ENCODE measurements around the gene KRTAP5-7.
"Not testable (repeated sequence)": the region's sequence is repeated elsewhere in the genome, so short reads cannot be mapped to it uniquely, and the experiment has no call there.

The KRTAP5-7 gene

DNA sequence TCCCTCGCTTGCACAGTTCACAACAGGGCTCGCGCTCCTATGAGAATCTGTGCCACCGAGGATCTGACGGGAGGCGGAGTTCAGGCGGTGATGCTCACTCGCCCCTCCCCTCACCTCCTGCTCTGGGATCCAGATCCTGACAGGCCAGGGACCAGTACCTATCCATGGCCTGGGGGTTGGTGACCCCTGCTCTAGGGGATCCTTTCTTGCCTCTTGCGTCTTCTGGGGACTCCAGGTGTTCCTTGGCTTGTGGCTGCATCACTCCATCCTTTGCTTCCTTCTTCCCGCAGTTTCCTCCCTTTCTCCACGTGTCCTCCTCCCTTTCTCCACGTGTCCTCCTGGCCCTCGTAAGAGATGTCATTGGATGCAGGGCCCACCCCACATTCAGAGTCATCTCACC is 30.6 kb upstream of the KRTAP5-7 start:
- no peak for DNase-seq

DNA sequence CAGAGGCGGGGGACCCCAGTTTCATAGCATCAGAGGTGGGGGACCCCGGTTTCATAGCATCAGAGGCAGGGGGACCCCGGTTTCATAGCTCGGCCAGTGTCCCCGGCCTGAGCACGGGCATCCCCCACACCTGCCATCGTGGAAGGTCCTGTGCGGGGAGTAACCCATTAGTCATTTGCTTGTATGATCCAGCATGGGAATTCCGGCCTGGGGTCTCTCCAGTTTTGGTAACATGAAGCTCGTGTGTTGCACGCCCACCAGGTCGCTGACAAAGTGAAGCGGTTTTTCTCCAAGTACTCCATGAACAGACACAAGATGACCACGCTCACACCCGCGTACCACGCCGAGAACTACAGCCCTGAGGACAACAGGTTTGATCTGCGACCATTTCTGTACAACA is 29.0 kb upstream of the KRTAP5-7 start:
- DNase-seq: no peak

DNA sequence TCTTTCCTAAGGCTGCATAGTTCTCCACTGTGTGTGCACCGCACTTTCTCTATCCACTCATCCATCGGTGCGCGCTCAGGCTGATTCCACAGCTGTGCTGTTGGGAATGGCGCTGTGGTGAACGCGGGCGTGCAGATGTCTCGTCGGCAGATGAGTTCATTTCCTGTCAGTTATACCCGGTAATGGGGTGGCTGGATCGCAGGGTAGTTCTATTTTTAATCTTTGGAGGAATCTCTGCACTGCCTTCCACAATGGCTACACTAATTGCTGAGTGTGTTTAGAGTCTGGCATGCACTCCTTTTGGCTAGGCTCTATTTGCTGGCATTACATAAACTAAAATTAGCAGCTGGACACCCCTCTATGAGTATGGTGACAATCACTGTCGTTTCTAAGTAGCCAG is 27.9 kb upstream of the KRTAP5-7 start:
- no peak for DNase-seq

DNA sequence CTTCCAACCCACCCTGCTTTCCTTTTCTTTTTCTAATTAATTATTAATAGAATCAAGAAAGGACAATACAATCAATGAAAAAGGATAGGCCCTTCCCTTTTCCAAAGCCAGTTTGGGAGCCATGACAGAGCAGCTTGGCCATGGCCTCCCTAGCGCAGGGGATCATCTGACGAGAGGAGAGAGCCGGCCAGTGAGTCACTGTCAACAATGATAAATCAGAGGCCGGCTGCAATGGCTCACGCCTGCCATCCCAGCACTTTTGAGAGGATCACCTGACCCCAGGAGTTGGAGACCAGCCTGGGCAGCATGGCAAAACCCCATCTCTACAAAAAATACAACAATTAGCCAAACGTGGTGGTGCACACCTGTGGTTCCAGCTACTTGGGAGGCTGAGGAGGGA is 27.5 kb upstream of the KRTAP5-7 start:
- DNase-seq: no peak

DNA sequence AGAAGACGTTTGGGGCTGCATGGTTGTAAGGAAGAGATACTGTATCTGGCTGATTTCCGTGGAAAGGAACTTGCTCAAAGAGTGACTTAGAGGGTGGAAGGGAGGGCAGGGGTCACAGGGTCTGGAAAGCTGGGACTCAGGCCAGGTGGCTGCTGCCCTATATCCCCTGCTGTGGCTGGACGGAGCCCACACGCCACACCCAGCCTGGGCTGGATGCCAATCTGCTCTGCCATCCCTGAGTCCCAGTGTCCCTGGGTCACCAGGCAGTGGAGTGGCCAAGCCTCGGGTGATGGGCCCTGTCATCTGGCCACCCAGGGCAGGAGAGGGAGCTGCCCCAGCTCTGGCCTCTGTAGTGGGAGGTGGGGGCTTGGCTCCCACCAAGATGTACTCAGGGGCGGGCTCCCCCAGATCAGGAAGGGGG is 26.5 kb upstream of the KRTAP5-7 start:
- no peak for DNase-seq

DNA sequence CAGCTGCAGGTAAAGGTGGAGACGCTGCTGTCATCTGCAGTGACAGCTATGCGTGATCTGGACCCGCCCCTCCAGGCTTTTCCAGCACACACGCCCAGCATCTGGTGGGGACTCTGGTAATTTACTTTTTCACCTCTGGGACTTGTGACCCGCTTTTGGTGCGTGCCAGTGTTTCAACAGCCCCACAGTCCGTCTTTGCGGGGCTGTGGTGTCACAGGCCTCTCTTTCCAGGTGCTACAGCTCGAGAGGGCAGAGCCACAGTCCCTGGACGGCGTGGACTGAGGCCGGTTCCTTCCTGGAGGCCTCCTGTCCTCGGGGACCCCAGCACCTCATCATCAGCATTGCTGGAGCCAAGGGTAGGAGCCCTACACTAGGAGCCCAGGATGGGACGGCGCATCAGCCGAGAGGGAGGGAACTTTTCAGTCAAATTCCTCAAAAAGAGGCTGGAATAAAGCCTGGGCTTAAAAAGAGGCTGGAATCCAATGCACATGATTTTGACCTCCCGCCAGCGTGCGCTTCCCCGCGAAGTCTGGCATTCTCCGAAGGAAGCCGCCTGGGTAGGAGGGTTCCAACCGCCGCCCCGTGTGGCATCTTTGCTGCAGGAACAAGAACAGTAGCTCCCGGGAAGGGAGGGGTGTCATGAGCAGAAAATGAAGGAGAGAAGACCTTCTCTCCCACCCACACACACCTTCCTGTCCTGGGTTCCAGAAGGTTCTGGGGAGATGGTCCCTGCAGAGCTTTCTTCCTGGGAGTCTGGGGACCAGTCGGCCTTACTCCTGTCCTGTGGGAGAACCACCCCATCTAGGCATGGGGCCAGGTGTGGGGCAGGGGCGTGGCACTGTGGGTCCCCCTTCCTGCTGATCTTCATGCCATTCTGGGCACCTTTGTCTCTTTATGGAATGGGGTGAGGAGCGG is 25.7 kb upstream of the KRTAP5-7 start:
- no peak for DNase-seq

DNA sequence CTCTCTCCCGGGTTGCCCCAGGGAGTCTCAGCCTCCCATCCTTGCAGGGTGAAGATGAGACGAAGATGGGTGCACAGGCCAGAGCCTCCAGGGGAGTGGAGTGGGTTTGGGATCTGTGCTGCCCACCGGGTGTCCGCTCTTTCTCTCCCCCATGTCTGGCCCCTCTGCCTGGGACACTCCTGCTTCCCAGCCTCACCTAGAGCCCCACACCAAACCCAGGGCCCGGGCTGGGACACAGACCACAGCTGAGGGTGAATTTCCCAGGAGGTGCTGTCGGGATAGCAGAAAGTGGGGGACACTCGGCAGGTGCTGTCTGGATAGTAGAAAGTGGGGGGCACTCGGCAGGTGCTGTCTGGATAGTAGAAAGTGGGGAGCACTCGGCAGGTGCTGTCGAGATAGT is 25.0 kb upstream of the KRTAP5-7 start:
- no peak for DNase-seq

DNA sequence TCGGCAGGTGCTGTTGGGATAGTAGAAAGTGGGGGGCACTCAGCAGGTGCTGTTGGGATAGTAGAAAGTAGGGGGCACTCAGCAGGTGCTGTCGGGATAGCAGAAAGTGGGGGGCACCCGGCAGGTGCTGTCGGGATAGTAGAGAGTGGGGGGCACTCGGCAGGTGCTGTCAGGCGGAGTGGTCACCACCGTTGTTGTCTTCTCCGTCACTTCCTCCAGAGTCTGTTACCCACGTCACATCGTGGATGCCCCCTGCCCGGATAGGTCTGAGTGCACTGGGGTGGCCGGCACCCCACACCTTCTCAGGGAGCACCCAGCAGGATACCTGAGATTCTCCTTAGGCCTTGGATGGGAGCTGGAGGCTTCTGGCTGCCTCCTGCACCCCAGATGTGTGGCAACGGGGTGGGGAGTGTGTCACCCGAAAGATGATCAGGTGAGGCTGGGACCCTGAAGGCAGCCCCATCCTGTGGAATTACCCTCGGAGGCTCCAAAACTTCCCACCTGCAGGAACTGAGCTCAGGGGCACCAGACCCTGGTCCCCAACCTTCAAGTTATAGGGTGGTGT is 24.1 kb upstream of the KRTAP5-7 start:
- no peak for DNase-seq

DNA sequence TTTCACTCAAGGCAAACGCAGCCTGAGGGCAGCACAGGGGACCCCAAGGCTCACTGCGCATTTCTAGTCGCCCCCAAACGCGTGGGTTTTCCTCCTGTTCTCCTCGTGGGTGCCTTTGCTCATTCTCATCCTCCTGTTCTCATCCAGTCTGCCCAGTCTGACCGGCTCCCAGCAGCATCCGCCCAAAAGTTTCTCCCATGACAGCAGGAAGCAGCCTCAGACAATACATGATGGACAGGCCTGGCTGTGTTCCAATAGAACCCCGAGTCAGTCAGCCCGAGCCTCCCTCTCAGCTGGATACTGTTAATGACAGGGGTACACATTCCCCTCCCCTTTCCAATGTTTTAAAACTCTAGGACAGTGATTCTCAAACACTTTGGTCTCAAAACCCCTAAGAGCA is 22.5 kb upstream of the KRTAP5-7 start:
- DNase-seq: no peak

DNA sequence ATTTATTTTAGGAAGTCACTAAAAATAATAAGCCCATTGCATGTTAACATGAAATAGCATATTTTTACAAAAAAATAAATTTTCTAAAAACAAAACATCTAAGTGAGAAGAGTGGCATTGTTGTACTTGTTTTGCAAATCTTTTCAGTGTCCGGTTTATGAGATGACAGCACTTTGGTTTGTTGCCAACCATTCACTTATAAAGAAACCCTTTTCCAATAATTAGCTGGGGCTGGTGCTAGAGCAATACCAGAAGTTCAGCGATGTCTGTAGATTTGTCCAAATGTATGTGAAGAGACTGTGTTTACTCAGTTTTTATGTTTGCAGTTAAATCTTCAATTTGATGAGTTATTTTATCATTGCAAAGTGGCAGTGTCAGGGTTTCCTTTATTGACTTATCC is 22.1 kb upstream of the KRTAP5-7 start:
- DNase-seq: no peak

DNA sequence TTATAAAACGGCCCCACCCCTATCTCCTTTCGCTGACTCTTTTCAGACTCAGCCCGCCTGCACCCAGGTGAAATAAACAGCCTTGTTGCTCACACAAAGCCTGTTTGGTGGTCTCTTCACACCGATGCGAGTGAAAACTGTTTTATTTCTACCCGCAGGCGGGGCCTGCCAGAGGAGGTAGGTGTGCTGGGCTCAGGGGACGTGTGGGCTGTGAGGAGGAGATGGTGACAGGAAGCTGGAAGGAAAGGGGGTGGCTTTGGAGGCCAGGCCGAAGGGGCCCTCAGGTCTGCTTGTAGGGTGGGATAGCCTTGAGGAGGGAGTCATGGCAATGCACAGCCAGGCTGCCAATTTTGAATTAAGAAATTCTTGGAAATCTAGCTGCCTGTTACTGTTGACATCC is 21.3 kb upstream of the KRTAP5-7 start:
- DNase-seq: no peak

DNA sequence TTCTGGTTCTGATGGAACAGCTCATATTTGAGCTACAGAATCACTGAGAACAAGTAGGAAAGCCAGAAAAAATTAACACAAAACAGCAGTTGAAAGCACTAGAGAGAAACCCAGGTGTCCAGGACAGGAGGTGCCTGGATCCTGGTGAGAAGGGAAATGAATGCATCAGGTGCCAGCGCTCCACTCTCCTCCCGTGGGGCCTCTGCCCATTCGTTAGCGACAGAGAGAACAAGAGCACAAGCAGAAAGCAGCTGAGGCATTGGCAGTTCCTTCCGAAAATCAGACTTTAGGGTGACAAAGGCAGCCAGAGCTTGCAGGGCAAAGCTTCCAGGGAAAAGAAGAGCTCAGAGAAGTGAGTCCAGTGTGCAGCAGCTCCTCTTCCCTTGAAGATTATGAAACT is 20.0 kb upstream of the KRTAP5-7 start:
- DNase-seq: no peak

DNA sequence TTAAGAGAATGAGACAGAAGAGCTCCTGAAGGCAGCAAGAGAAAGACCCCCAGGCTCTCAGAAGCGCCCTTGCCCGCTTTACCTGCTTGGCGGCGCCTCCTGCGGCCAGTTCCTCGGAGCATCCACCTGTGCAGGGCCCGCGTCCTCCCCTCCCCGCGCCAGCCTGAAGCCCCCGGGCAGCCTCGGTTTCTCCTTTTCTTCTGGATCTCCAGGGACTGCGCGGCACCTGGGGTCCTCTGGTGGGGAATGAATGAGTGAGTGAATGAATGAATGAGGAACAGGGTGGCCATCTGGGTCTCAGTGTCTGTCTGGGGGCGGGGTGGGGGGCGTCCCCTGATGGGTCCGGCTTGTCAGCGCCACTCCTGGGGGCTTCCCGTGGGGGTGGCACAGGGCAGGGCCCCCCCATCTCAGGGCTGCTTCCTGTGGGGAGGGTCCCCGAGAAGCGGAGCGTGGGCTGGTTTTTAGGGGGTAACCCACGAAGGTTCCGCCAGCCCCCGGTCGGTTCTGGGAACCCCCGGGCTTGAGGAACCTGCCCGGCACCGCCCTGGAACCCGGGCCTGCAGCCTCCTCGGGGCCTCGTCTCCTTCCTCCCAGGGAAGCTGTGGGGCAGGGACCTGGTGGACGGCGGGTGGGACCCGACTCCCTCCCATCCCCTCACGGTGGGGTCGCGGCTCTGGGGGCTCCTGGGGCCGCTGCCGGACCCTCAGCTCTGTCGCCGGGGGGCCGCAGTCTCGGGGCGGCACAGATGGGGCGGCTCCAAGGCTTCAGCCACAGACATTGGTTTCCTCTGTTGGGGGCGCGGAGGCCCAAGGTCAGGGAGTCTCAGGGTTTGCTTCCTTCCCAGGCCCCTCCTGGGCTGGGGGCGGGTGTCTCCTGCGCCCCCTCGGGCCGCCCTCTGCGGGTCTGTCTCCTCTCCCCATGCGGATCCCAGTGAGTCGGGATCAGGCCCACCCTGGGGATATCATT is 8.3 kb upstream of the KRTAP5-7 start:
- no peak for DNase-seq

DNA sequence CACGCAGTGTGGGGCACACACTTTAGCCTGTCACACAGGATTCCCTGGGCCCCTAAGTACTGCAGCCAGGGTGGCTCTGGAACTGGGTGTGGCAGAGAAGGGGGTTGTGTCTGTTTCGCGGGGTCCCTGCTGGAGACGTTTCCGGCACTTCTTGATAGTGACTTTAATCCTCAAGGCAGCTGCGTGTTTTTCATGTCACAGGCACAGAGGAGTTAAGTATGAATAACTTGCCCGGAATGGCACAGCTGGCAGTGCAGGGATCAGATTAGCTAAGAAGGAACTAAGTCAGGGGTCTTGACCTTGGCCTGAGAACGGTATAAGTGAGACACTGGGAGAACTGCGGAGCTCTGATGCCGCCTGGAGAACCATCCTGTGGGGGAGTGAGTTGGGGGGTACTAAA is 7.5 kb upstream of the KRTAP5-7 start:
- DNase-seq: no peak

DNA sequence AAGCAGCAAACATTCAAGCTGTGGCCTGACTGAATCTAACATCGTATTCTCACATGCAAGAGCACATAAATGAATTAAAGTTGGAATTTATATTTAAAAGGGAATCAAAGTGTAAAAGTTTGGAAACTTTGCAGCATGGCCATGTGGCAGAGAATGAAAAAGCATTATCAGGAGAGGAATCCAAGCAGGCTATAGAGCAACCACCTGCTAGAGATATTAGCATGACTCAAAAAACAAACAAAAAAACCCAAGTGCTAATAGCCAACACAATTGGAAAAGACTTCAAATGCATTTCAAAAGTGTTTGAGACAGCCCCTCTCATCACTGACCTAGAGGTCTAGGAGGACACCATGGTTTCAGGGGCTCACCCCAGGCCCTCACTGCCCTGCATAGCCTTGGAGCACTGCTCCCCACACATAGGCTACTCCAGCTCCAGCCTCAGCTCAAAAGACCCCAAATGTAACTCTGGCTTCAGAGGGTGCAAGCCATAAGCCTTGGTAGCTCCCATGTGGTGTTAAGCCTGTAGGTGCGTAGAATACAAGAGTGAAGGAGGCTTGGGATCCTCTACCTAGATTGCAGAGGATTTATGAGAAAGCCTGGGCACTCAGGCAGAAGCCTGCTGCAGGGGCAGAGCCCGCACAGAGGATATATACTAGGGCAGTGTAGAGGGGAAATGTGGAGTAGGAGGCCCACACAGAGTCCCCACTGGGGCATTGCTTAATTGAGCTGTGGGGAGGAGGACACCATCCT is 1.7 kb upstream of the KRTAP5-7 start:
- DNase-seq: no peak

DNA sequence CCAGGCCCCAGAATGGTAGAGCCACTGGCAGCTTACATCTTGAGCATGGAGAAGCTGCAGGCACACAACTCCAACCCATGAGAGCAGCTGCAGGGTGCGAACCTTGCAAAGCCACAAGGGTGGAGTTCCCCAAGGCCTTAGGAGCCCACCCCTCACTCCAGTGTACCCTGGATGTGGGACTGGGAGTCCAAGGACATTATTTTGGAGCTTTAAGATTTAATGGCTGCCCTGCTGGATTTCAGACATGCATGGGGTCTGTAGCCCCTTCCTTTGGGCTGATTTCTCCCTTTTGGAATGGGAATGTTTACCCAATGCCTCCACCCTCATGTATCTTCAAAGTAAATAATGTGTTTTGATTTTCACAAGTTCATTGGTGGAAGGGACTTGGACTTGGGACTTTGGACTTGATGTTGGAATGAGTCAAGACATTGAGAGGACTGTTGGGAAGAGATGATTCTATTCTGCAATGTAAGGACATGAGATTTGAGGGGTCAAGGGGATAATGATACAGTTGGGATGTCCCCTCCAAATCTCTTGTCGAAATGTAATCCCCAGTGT is 1.1 kb upstream of the KRTAP5-7 start:
- DNase-seq: no peak

DNA sequence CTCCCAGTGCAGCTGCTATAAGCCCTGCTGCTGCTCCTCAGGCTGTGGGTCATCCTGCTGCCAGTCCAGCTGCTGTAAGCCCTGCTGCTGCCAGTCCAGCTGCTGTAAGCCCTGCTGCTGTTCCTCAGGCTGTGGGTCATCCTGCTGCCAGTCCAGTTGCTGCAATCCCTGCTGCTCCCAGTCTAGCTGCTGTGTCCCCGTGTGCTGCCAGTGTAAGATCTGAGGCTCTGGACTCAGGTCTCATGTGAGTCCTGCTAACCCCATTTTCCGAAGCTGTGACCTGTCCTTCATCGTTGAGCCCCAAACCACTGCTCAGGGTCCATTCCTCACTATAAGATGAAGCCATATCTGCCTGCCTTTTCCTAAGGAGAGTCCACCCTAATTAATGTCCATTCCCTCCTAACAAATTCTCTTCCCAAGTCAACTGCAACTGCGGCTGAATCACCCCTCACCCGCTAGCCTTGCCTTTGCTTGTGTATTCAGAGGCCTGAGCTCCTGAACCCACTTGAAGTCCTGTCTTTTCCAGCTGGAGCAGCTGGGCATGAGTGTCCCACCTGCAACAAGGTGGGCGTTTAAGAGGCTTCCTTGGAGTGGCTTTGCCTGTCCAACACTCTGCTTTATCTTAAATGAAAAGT is 626 bp downstream of the KRTAP5-7 start:
- no peak for DNase-seq

DNA sequence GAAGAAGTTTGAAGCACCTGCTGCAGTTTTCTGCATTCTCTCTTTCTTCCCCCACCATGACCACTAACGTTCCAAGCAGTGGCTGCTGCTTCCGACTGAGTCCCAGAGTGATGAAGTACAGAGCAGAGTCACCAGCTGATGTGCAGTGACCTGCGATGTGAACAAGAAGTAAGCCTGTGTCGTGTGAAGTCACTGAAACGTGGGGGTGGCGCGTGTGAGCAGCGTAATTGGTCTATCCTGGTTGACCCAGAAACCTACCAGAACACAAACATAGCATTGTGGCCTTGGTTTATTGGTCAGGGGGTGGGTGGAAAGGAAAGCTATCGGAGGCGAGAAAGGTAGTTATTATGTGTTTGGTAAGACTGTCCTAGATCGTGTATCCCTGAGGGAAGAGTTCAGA is 3.5 kb downstream of the KRTAP5-7 start:
- DNase-seq: no peak

DNA sequence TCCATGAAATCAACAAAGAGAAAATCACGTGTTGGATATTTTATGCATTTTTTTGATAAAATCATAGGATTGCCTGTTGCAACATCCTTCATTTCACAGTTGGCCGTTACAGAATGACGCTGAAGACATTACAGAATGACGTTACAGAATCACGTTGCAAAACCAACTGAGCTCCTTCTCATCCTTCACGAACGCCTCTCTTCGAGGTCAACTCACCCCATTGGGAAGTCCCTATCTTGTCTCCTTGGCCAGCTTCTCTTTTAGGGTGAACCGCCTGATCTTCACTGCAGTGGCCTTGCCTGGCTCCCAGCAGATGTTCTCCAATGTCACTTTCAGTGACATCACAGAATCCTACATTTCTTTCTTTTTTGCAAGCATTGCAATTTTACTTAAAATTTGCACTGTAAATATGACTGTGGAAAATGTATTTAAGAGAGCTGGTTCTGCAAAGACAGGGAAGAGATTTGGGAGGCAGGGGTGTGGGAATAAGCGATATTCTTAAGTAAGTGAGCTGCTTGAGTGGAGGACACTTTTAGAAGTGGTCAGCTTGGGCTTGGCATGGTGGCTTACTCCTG is 5.1 kb downstream of the KRTAP5-7 start:
- no peak for DNase-seq

DNA sequence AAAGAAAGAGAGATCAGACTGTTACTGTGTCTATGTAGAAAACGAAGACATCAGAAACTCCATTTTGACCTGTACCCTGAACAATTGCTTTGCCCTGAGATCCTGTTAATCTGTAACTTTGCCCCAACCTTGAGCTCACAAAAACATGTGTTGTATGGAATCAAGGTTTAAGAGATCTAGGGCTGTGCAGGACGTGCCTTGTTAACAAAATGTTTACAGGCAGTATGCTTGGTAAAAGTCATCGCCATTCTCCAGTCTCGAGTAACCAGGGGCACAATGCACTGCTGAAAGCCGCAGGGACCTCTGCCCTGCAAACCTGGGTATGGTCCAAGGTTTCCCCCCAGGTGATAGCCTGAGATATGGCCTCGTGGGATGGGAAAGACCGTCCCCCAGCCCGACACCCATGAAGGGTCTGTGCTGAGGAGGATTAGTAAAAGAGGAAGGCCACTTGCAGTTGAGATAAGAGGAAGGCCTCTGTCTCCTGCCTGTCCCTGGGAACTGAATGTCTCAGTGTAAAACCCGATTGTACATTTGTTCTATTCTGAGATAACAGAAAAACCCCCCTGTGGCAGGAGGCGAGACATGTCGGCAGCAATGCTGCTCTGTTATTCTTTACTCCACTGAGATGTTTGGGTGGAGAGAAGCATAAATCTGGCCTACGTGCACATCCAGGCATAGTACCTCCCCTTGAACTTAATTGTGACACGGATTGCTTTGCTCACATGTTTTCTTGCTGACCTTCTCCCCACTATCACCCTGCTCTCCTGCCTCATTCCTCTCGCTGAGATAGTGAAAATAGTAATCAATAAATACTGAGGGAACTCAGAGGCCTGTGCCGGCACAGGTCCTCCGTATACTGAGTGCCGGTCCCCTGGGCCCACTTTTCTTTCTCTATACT is 7.9 kb downstream of the KRTAP5-7 start:
- DNase-seq: not testable (repeated sequence)

All from activated T-cell treated with anti-CD3 and anti-CD28 coated beads for 4 hours (primary cell).